Retinal pigment epithelial cell (primary cell): Measurements from ENCODE around the gene OSBPL5.

Experiments
- DNase-seq: peaks from one replicate; pipeline ENCODE4 v3.0.0-alpha.2; 2010; ENCODE audit warnings: low read depth
- H3K4me3 ChIP-seq: 2 replicates; pipeline ENCODE4 v1.5.1; 2011; ENCODE audit warnings: mild to moderate bottlenecking, low read length, control low read depth, moderate library complexity
- TF ChIP-seq, protein P1 (sequence below): conservative IDR thresholded peaks from 2 replicates; pipeline ENCODE4 v1.5.1; 2011; ENCODE audit warnings: low read depth, low read length, control low read depth, inconsistent platforms

OSBPL5 gene

DNA sequence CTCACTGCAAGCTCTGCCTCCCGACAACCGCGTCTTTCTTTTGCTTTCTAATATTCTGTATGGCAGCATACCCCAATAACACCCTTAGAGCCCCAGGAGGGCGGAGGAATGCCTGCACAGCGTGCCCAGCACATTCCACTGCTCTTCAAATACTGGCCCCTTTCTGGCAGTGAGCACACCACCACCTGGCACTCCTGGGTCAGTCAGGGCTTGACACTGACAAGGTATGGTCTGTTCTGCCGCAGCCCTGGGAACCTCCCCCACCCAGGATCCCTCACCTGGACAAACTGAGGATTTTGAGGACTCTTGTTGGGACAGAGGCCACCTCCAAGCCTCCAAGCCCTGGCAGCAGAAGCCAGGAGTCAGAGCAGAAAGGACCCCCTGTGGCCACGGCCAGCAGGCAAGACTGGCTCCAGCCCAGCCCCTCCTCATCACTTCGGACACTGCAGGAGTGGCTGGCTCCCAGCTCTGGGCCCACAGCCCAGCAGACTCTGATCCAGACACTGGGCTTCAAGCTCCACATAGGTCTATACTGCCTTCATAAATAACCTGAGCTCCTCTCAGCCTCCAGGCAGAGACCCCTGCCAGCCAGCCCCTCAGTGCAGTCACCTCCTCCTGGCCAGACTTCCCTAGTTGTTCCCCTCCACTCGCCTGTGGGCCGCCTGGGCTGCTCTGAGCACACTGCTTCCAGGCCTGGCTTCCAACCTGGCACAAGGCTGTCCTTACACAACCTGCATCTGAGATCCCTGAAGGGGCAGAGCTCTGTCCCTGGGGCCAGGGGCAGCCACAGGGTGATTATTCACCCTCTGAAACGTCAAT lies 122.4 kb downstream of the OSBPL5 start:
- H3K4me3 ChIP-seq, result no peak overlapping the region
- TF ChIP-seq, protein P1, sequence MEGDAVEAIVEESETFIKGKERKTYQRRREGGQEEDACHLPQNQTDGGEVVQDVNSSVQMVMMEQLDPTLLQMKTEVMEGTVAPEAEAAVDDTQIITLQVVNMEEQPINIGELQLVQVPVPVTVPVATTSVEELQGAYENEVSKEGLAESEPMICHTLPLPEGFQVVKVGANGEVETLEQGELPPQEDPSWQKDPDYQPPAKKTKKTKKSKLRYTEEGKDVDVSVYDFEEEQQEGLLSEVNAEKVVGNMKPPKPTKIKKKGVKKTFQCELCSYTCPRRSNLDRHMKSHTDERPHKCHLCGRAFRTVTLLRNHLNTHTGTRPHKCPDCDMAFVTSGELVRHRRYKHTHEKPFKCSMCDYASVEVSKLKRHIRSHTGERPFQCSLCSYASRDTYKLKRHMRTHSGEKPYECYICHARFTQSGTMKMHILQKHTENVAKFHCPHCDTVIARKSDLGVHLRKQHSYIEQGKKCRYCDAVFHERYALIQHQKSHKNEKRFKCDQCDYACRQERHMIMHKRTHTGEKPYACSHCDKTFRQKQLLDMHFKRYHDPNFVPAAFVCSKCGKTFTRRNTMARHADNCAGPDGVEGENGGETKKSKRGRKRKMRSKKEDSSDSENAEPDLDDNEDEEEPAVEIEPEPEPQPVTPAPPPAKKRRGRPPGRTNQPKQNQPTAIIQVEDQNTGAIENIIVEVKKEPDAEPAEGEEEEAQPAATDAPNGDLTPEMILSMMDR, result no peak
- no peak for DNase-seq

DNA sequence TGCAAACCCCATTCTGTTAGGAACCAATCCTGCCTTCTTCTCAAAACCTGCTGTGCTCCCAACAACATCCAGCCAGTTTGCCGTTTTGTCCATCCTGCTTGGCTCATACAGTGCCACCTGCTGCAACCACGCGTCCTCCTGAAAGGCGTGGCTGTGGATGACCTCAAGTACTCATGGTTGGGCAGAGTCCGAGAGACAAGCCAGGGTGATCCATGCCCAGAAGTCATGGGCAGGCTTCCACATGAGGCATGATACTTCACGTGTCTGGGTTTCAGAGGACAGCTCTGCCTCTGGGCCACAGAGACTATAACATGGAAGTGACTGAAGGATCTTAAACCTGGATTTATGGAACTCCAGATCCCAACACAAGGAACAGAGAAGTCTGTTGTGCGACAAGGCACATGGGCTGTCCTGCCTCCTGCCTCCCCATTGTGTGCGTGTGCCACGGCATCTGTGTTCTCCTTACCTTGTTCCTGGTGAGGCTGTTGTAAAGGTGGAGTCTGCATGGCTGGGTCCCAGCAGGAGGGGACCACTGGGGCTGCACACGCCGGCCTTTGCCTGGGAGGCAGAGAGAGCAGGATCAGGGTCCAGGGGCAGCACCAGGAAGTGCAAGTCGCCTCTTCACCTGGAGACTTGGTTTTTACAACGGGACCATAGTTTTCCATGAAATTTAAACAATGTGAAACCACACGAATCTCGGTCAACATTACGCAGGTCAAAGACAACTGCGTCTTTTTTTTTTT lies 123.2 kb downstream of the OSBPL5 start:
- H3K4me3 ChIP-seq, result no peak overlapping the region
- DNase-seq, result no peak
- TF ChIP-seq, protein P1, result no peak

DNA sequence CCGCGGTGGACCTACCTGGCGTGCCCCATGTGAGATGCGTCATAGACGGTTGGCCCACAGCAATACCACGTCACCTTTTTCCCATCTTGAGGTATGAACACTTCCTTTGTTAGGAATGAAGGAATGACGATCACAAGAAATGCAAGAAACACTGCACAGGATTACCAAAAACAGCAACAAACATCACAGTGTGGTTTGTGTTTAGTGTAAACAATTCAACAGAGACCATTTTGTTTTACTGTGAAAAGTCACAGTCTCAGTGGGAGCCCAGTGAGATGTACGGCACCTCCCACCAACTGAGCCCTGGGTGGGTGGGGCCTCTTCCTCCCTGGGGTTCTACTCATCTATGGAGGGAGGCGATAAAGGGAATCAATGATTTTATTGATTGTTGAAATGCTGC lies 124.2 kb downstream of the OSBPL5 start:
- no peak for DNase-seq
- H3K4me3 ChIP-seq, result no peak overlapping the region
- TF ChIP-seq, protein P1, result no peak

DNA sequence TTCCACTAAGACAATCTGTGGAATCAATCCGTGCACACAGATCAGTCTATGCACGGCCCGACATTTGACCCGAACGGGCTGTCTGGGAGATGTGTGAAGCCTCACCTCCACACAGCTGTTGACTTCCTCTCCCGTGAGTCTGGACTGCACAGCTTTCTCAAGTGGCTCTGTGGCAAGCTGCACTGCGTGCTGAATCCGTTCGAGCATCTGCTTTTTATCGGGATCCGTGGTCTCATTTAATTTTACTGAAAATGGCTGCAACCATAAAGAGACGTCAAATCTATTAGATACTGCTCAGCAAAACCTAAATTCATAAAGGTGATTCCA lies 127.2 kb downstream of the OSBPL5 start:
- no peak for DNase-seq
- TF ChIP-seq, protein P1, result no peak

More for the DNA sequence above, 127.2 kb downstream of the OSBPL5 start:
- H3K4me3 ChIP-seq, result no peak overlapping the region
